ENCODE measurements around the gene ASIC2.

The ASIC2 gene

DNA sequence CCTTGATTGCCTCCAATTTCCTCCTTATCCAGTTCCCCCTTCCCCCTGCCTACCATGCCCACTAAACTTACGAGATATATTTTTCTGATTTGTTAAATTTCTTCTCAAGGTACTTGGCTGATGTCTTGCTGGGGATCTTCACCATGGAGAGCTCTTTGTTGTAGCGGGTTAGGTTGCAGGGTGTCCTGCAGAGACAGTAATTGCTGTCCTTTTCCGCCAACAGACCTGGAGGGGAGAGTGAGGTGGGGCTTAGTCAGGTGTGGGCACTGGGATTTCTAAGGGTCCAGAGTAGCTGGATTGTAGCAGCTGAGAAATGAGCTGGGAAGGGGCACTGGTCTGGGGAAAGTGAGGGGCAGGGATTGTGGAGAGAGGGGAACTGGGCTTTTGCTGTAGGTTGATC lies 269.3 kb downstream of the ASIC2 start:
- no peak overlapping the region for H3K4me3 ChIP-seq (ENCODE audit: low read length)
- TF ChIP-seq, protein P1, sequence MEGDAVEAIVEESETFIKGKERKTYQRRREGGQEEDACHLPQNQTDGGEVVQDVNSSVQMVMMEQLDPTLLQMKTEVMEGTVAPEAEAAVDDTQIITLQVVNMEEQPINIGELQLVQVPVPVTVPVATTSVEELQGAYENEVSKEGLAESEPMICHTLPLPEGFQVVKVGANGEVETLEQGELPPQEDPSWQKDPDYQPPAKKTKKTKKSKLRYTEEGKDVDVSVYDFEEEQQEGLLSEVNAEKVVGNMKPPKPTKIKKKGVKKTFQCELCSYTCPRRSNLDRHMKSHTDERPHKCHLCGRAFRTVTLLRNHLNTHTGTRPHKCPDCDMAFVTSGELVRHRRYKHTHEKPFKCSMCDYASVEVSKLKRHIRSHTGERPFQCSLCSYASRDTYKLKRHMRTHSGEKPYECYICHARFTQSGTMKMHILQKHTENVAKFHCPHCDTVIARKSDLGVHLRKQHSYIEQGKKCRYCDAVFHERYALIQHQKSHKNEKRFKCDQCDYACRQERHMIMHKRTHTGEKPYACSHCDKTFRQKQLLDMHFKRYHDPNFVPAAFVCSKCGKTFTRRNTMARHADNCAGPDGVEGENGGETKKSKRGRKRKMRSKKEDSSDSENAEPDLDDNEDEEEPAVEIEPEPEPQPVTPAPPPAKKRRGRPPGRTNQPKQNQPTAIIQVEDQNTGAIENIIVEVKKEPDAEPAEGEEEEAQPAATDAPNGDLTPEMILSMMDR (IDR thresholded peaks at IDR 0.05; ENCODE audit: insufficient read depth, low read depth, low read length, missing control alignments) = no peak
- no peak for DNase-seq (ENCODE audit: low read depth)

DNA sequence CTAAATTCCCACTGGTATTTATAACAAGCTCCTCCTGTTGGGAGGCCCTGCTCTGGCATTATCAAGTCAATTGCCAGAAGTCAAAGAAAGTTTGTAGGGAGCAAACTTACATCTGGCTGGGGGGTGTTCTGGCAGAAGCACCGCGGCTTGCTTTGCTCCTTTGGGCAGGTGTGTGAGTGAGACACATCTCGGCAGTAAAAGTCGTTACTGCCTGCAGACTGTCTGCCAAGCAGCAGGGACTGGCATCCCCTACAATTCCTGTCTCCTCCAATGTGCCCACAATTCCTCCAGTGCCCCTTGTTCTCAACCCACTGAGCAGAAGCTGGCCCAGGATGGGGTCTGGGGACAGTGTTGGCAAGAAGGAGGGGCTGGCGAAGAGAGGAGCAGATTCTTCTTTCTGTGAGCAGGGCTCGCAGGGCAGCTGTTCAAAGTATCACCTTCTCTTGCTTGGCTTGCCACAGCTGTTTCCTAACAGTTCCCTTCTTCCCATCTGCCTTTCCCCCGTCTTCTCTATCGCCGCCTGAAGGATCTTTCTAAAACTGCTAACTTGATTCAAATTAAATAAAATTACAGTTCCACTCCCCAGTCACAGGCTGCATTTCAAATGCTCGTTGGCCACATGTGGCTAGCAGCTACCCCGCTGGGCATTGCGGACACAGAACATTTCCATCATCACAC lies 271.2 kb downstream of the ASIC2 start:
- H3K4me3 ChIP-seq (ENCODE audit: low read length) = no peak overlapping the region
- no peak for DNase-seq (ENCODE audit: low read depth)
- TF ChIP-seq, protein P1 (IDR thresholded peaks at IDR 0.05; ENCODE audit: insufficient read depth, low read depth, low read length, missing control alignments) = peak; percentile 23

DNA sequence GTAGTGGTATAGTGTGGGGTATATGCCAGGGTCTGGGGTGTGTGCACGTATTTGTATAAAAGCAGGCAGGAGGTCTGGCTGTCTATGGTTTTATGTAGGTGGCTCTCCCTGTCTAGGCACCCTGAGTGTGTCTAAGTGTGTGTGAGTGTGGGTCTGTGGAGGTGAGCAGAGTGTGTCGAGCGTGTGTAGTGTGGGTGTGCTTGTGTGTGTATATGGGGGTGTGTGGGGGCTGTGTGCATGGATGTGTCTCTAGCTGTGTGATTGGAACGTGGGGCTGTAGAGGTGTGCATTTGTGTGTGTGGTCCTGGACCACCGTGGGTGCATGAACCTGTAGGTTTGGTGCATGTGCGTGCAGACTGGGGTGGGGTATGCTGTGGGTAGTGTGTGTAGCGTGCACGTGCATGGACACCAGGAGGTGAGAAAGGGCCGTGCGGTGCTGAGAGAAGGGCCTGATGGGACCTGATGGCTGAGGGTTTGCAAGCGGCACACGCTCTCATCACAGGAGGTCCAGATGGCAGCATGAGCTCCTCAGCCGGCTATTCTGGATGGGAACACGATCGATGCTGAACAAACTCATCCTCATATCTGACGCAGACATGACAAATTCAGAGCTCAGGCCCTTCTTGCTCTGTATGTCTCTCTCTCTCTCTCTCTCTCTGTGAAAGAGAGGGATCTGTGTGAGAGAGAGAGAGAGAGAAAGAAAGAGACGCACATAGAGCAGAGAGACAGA lies 273.8 kb downstream of the ASIC2 start:
- no peak for DNase-seq (ENCODE audit: low read depth)
- H3K4me3 ChIP-seq (ENCODE audit: low read length) = no peak overlapping the region
- TF ChIP-seq, protein P1 (IDR thresholded peaks at IDR 0.05; ENCODE audit: insufficient read depth, low read depth, low read length, missing control alignments) = no peak

DNA sequence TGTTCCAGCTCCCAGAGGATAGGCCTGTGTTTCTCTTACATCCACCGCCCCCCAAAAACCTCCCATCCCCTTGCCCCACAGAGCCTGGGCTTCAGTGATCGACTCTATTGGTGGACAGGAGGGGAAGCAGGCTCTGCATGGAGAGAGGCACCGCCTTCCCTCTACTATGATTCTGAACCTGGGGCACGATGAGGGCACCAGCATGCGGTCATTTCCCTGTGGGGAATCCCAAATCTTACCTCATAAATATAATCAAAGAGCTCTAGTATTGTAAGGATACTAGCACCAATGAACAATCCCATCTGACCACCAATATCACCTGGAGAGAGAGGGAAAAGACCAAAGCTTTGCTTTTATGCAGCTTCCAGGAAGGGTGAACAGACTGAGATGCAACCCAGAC lies 275.7 kb downstream of the ASIC2 start:
- TF ChIP-seq, protein P1 (IDR thresholded peaks at IDR 0.05; ENCODE audit: insufficient read depth, low read depth, low read length, missing control alignments) = no peak
- DNase-seq (ENCODE audit: low read depth) = no peak
- H3K4me3 ChIP-seq (ENCODE audit: low read length) = no peak overlapping the region

DNA sequence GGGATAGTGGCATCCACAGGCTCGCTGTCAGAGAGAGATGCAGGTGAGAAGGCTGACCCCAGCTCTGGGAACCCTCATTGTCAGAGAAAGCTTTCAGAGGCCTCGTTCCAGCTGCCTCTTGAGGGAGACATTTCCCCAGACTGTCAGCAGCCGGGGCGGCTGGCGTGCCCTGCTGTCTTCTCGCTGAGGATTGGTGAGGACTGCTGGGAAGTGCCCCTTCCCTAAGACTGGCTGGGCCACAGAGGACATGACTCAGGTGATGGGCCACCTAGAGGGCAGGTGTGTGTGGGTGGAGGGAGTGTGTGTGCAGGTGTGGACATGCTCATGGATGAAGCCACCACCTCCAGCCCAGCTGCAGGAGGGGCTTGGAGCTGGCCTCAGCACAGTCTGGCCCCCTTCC lies 276.2 kb downstream of the ASIC2 start:
- peak; percentile 65 for DNase-seq (ENCODE audit: low read depth)
- TF ChIP-seq, protein P1 (IDR thresholded peaks at IDR 0.05; ENCODE audit: insufficient read depth, low read depth, low read length, missing control alignments) = peak; percentile 13
- no peak overlapping the region for H3K4me3 ChIP-seq (ENCODE audit: low read length)

DNA sequence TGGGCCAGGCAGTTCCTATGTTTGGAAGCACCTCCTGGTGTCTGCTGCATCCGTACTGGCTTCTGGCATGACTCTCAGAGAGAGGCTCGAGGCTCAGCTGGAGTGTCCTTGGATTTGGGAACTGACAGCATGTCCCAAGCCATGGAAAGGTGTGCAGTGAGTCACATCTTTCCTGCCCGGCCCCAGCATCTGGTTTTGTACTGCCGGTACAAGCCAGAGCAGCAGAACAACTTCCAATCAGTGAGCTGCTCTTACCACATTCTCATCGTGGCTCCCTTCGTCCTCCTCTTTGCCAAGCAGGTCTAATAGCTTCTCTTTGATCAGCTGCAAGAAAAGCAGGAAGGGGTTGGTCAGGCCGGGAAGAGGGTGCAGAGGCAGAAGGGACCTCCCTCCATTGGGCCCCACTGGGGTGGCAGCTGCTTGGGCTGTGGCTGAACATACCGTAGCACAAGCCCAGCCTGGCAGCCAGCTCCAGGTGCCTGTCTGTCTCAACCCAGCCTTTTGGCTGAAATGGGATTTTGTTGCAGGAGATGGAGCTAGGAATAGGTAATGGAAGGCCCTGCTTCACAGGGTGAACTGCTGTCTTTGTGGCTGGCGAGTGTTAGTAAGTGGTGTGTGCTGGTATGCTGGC lies 277.3 kb downstream of the ASIC2 start:
- TF ChIP-seq, protein P1 (IDR thresholded peaks at IDR 0.05; ENCODE audit: insufficient read depth, low read depth, low read length, missing control alignments) = no peak
- DNase-seq (ENCODE audit: low read depth) = peak; percentile 77

More for the DNA sequence above, 277.3 kb downstream of the ASIC2 start:
- H3K4me3 ChIP-seq (ENCODE audit: low read length) = no peak overlapping the region
